H9 (cell line): Measurements from ENCODE around the gene CRY2. TPM values are rescaled to one million over a fixed set of nuclear protein-coding genes. Genes with fewer than 3 reads are reported as not detected.

Source experiments
- DNase-seq: peaks from one replicate; pipeline ENCODE4 v3.0.0-alpha.2; 2017
- H2AFZ ChIP-seq: one replicate; pipeline ENCODE4 v1.6.1; 2013; ENCODE audit warnings: mild to moderate bottlenecking, low read length, control low read depth, moderate library complexity
- H2AK5ac ChIP-seq: 2 replicates; pipeline ENCODE4 v1.6.1; 2013; ENCODE audit warnings: low read length, control low read depth, mixed read lengths; ENCODE audit not compliant: insufficient read length
- H2BK120ac ChIP-seq: one replicate; pipeline ENCODE4 v1.6.1; 2013; ENCODE audit warnings: low read depth, mild to moderate bottlenecking, low read length, control low read depth, inconsistent platforms; ENCODE audit not compliant: poor library complexity, severe bottlenecking
- H2BK12ac ChIP-seq: 2 replicates; pipeline ENCODE4 v1.6.1; 2013; ENCODE audit warnings: low read length, control low read depth, mixed read lengths, low read depth; ENCODE audit not compliant: insufficient read length
- H2BK15ac ChIP-seq: 2 replicates; pipeline ENCODE4 v1.6.1; 2013; ENCODE audit warnings: low read depth, low read length, control low read depth
- H2BK20ac ChIP-seq: one replicate; pipeline ENCODE4 v1.6.1; 2013; ENCODE audit warnings: low read depth, mild to moderate bottlenecking, low read length, control low read depth, inconsistent platforms; ENCODE audit not compliant: poor library complexity, severe bottlenecking
- H2BK5ac ChIP-seq: 2 replicates; pipeline ENCODE4 v1.6.1; 2013; ENCODE audit warnings: low read length, control low read depth, mixed read lengths; ENCODE audit not compliant: insufficient read length
- H3K14ac ChIP-seq: 2 replicates; pipeline ENCODE4 v1.6.1; 2013; ENCODE audit warnings: low read length, control low read depth; ENCODE audit not compliant: insufficient read depth
- H3K18ac ChIP-seq: 2 replicates; pipeline ENCODE4 v1.6.1; 2013; ENCODE audit warnings: low read depth, mild to moderate bottlenecking, mixed read lengths, low read length, control low read depth; ENCODE audit not compliant: insufficient read length
- H3K23ac ChIP-seq: 2 replicates; pipeline ENCODE4 v1.6.1; 2013; ENCODE audit warnings: low read length, control low read depth, mixed read lengths, low read depth; ENCODE audit not compliant: insufficient read length
- H3K23me2 ChIP-seq: 2 replicates; pipeline ENCODE4 v1.6.1; 2013; ENCODE audit warnings: low read depth, mild to moderate bottlenecking, mixed read lengths, low read length, control low read depth; ENCODE audit not compliant: insufficient read length, poor library complexity, severe bottlenecking
- H3K27ac ChIP-seq: 2 replicates; pipeline ENCODE4 v1.5.1; 2013; ENCODE audit warnings: low read length, control low read depth, mixed read lengths, low read depth; ENCODE audit not compliant: insufficient read length
- H3K27me3 ChIP-seq: 2 replicates; pipeline ENCODE4 v1.6.1; 2013; ENCODE audit warnings: low read length, control low read depth, inconsistent platforms; ENCODE audit not compliant: insufficient read depth
- H3K4ac ChIP-seq: 2 replicates; pipeline ENCODE4 v1.6.1; 2013; ENCODE audit warnings: low read depth, mild to moderate bottlenecking, control low read depth, inconsistent platforms, low read length, moderate library complexity
- H3K4me1 ChIP-seq: 2 replicates; pipeline ENCODE4 v1.6.1; 2013; ENCODE audit warnings: low read length, control low read depth, inconsistent platforms; ENCODE audit not compliant: insufficient read depth
- H3K4me2 ChIP-seq: 2 replicates; pipeline ENCODE4 v1.6.1; 2013; ENCODE audit warnings: low read length, control low read depth, mixed read lengths; ENCODE audit not compliant: insufficient read length, insufficient read depth
- H3K56ac ChIP-seq: 2 replicates; pipeline ENCODE4 v1.6.1; 2013; ENCODE audit warnings: low read depth, mild to moderate bottlenecking, mixed read lengths, low read length, control low read depth; ENCODE audit not compliant: insufficient read length
- H3K79me1 ChIP-seq: 2 replicates; pipeline ENCODE4 v1.6.1; 2013; ENCODE audit warnings: low read depth, mild to moderate bottlenecking, moderate library complexity, low read length, control low read depth, inconsistent platforms; ENCODE audit not compliant: insufficient read depth, poor library complexity, severe bottlenecking
- H3K79me2 ChIP-seq: 2 replicates; pipeline ENCODE4 v1.6.1; 2013; ENCODE audit warnings: low read length, control low read depth, inconsistent platforms; ENCODE audit not compliant: insufficient read depth
- H3K9ac ChIP-seq: 2 replicates; pipeline ENCODE4 v1.6.1; 2013; ENCODE audit warnings: low read length, control low read depth, mixed read lengths; ENCODE audit not compliant: insufficient read length; ENCODE audit errors: extremely low read depth
- H3K9me3 ChIP-seq: one replicate; pipeline ENCODE4 v1.6.1; 2013; ENCODE audit warnings: low read depth, low read length, inconsistent platforms; ENCODE audit not compliant: control insufficient read depth
- H3T11ph ChIP-seq: one replicate; pipeline ENCODE4 v1.6.1; 2013; ENCODE audit warnings: mild to moderate bottlenecking, low read length, control low read depth, inconsistent platforms
- H4K20me1 ChIP-seq: one replicate; pipeline ENCODE4 v1.6.1; 2013; ENCODE audit not compliant: control insufficient read depth, insufficient read length, insufficient read depth
- H4K5ac ChIP-seq: 2 replicates; pipeline ENCODE4 v1.6.1; 2013; ENCODE audit warnings: low read depth, mild to moderate bottlenecking, mixed read lengths, low read length, control low read depth; ENCODE audit not compliant: insufficient read length
- H4K8ac ChIP-seq: replicated peaks from 2 replicates; pipeline ENCODE4 v1.6.1; 2013; ENCODE audit warnings: low read length, control low read depth, mixed read lengths, low read depth; ENCODE audit not compliant: insufficient read length
- H4K91ac ChIP-seq: 2 replicates; pipeline ENCODE4 v1.6.1; 2013; ENCODE audit warnings: low read depth, mild to moderate bottlenecking, moderate library complexity, mixed read lengths, low read length, control low read depth; ENCODE audit not compliant: insufficient read length
- H3K27ac Mint-ChIP-seq, 3 experiments: 2 replicates in 2 of 3; 3 replicates in 1 of 3; pipeline ENCODE4 v1.8.0; 2020 to 2021; ENCODE audit warnings: mixed read lengths in 3 of 3, mild to moderate bottlenecking in 1 of 3, moderate library complexity in 1 of 3
- H3K27me3 Mint-ChIP-seq: 2 replicates; pipeline ENCODE4 v1.8.0; 2021; ENCODE audit warnings: low read depth, mild to moderate bottlenecking, moderate library complexity, mixed read lengths
- H3K36me3 Mint-ChIP-seq, 3 experiments: 2 replicates in 2 of 3; 3 replicates in 1 of 3; pipeline ENCODE4 v1.8.0; 2020 to 2021; ENCODE audit warnings: low read depth in 3 of 3, mixed read lengths in 3 of 3; ENCODE audit not compliant: insufficient read depth in 1 of 3
- H3K4me1 Mint-ChIP-seq, 2 experiments: 2 replicates each; pipeline ENCODE4 v1.8.0; 2020; ENCODE audit warnings: mixed read lengths in 2 of 2
- H3K4me3 Mint-ChIP-seq, 2 experiments: 2 replicates in 1 of 2; 3 replicates in 1 of 2; pipeline ENCODE4 v1.8.0; 2020 to 2021; ENCODE audit warnings: mild to moderate bottlenecking in 2 of 2, mixed read lengths in 2 of 2, moderate library complexity in 1 of 2
- H3K9me3 Mint-ChIP-seq, 2 experiments: 2 replicates in 1 of 2; 3 replicates in 1 of 2; pipeline ENCODE4 v1.8.0; 2020; ENCODE audit warnings: mild to moderate bottlenecking in 2 of 2, mixed read lengths in 2 of 2, moderate library complexity in 1 of 2
- WGBS: extraction: QIAGEN DNeasy Blood & Tissue Kit; methylation state at CpG from one replicate; pipeline ENCODE4 v1.1.7; 2013; ENCODE audit warnings: missing lambda C conversion rate, low lambda C conversion rate, mixed read lengths; ENCODE audit not compliant: insufficient read length; ENCODE audit errors: extremely low coverage; 5-methylcytosine and 5-hydroxymethylcytosine counted together
- total RNA-seq: library from RNA; stranded (reverse); gene quantifications from 2 replicates; pipeline ENCODE4 v1.2.1, GENCODE V29; 2021
- TF ChIP-seq, protein P1 (sequence below): fragments of 200-600 bp; sonication (generic); conservative IDR thresholded peaks from 3 replicates; pipeline ENCODE4 v1.8.0; 2021; ENCODE audit warnings: antibody characterized with exemption, mild to moderate bottlenecking

Gene CRY2
- total RNA-seq, 1 experiment from 2014 or later: 14.4 TPM

DNA sequence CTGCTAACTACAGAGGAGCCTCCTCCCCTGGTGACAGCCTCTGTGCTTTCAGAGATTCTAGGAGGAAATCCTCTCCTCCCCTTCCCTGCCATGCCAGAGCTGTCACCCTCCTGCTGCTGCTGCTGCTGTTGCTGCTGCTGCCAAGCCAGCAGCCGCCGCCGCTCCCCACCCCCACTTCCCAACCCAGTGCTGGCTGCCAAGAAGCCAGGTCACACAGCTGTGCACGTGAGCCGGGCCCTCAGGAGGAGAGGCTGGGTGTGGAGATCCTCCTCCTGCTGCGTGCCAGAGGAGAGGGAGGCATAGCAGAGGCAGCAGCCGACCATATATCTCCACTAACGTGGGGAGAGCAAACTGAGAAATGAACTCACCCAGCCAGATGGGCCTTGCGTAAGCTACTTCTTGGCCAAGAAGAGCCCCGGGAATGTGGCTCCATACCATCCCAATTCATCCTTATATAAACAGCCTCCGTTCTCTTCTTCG is 12.4 kb downstream of the CRY2 start:
- Histone ChIP-seq H3K27me3 (no peaks in the 10 kb centered on the region), H3K79me1 (no peaks in the 10 kb centered on the region), H2BK20ac (no peak overlapping the region), H2BK120ac (no peak overlapping the region), H4K20me1 (no peaks in the 10 kb centered on the region), H3K9ac (no peak overlapping the region), H3T11ph (no peak overlapping the region), H4K91ac (no peak overlapping the region), H3K79me2 (no peaks in the 10 kb centered on the region), H3K27ac (no peak overlapping the region), H2BK15ac (no peak overlapping the region), H3K23me2 (no peaks in the 10 kb centered on the region), H4K5ac (no peak overlapping the region), H4K8ac (no peak overlapping the region), H2AK5ac (no peak overlapping the region), H3K56ac (no peak overlapping the region), H3K4me2 (no peak overlapping the region), H3K23ac (no peak overlapping the region), H3K18ac (no peak overlapping the region), H2BK5ac (no peak overlapping the region), H3K4ac (no peak overlapping the region), H2BK12ac (no peak overlapping the region), H2AFZ (no peak overlapping the region), H3K9me3 (no peaks in the 10 kb centered on the region), H3K14ac (no peak overlapping the region), H3K4me1 (peaks cover 4% of the 10 kb centered on the region)
- Mint-ChIP-seq H3K27me3 (no peaks in the 10 kb centered on the region), H3K36me3 (peaks cover 8 to 49% (median 48%) of the 10 kb centered on the region in 3 experiments; a peak in 6 of 7 replicates), H3K27ac (no peak overlapping the region; a peak in 2 of 7 replicates), H3K4me1 (peaks cover 18 to 34% of the 10 kb centered on the region in 2 experiments), H3K9me3 (no peaks in the 10 kb centered on the region), H3K4me3 (no peak overlapping the region)
- WGBS: no CpG with 5 or more reads among the region's 12 CpGs
- DNase-seq: peak; percentile 68
- TF ChIP-seq, protein P1, sequence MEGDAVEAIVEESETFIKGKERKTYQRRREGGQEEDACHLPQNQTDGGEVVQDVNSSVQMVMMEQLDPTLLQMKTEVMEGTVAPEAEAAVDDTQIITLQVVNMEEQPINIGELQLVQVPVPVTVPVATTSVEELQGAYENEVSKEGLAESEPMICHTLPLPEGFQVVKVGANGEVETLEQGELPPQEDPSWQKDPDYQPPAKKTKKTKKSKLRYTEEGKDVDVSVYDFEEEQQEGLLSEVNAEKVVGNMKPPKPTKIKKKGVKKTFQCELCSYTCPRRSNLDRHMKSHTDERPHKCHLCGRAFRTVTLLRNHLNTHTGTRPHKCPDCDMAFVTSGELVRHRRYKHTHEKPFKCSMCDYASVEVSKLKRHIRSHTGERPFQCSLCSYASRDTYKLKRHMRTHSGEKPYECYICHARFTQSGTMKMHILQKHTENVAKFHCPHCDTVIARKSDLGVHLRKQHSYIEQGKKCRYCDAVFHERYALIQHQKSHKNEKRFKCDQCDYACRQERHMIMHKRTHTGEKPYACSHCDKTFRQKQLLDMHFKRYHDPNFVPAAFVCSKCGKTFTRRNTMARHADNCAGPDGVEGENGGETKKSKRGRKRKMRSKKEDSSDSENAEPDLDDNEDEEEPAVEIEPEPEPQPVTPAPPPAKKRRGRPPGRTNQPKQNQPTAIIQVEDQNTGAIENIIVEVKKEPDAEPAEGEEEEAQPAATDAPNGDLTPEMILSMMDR: no peak
